Measurements from ENCODE around the gene AGAP2. TPM values are rescaled to one million over a fixed set of nuclear protein-coding genes. Genes with fewer than 3 reads are reported as not detected.

The AGAP2 gene
- total and polyA plus RNA-seq, 9 of the 15 experiments (the other 6 are each of a cell fraction or from before 2014, with no cell fraction given): 0.04 to 0.77 (median 0.28) TPM; not detected in 1

- no peak for TF ChIP-seq HNRNPL (IDR thresholded peaks at IDR 0.05; ENCODE audit: low read depth, low read length)
- TF ChIP-seq REST (IDR thresholded peaks at IDR 0.05; ENCODE audit: borderline replicate concordance): no peak
- TF ChIP-seq REST (CRISPR knock-in tag; IDR thresholded peaks at IDR 0.05; ENCODE audit: low read depth): no peak
- TF ChIP-seq ZBTB7A (IDR thresholded peaks at IDR 0.05; ENCODE audit: borderline replicate concordance, control insufficient read depth, low read depth, low read length): peak; percentile 74; the same call in 1 of the 2 replicates
- TF ChIP-seq CBFA2T2 (conservative IDR thresholded peaks at IDR 0.05): no peak
- 0 out of 4 replicates have a peak, but pooled peaks of 1 of the 2 experiments have one; percentile 34 for TF ChIP-seq NONO (IDR thresholded peaks at IDR 0.05; ENCODE audit: low read depth in 2 of 2, low read length in 1 of 2)
- TF ChIP-seq ZFX (CRISPR knock-in tag; IDR thresholded peaks at IDR 0.05): 0 out of 2 replicates have a peak, but pooled peaks have one; percentile 34
- peak; percentile 81 for TF ChIP-seq GATAD2B (IDR thresholded peaks at IDR 0.05; ENCODE audit: borderline replicate concordance)
- 0 out of 4 replicates have a peak, but pooled peaks of 1 of the 2 experiments have one; percentile 33 for TF ChIP-seq MAZ (CRISPR knock-in tag; conservative IDR thresholded peaks at IDR 0.05 in 1 of 2, IDR thresholded peaks at IDR 0.05 in 1 of 2)
- TF ChIP-seq E2F4 (CRISPR knock-in tag; IDR thresholded peaks at IDR 0.05; ENCODE audit: low read depth): no peak
- no peak for TF ChIP-seq NR2C1 (IDR thresholded peaks at IDR 0.05)
- 0 out of 2 replicates have a peak, but pooled peaks have one; percentile 24 for TF ChIP-seq NR2C1 (tag; IDR thresholded peaks at IDR 0.05)
- no peak for TF ChIP-seq ZZZ3 (IDR thresholded peaks at IDR 0.05)
- peak; percentile 38; the same call in 1 of the 2 replicates for TF ChIP-seq RBFOX2 (IDR thresholded peaks at IDR 0.05; ENCODE audit: low read depth, low read length)
- no peak for TF ChIP-seq FOXP4 (CRISPR knock-in tag; IDR thresholded peaks at IDR 0.05; ENCODE audit: borderline replicate concordance)
Measured at GRCh38 chr12:57755454-57756372, 17.2 kb upstream of the AGAP2 start (continued).
